ENCODE results near the gene CHURC1. TPM values are rescaled to one million over a fixed set of nuclear protein-coding genes. Genes with fewer than 3 reads are reported as not detected.

CHURC1 gene
- total RNA-seq, 1 experiment from 2014 or later = 52.4 TPM

DNA sequence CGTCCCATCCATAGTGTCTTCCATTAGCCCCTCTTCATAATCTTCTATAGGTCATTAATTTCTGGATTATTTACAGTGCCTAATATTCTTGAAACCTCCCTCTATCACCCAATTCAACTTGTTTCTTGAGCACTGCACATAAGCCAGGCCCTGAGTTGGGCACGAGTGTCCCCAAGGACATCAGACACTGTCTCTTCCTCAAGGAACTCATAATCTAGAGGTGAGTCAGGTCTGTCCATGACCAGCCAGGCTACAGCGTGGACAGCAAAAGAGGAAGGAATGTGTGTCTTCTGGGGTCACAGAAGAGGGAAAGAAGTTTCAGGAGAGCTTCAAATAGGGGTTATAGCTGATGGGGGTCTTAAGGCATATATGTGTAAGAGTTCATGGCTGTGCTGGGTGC is 47.1 kb upstream of the CHURC1 start (continued):
- TF ChIP-seq, protein P1, sequence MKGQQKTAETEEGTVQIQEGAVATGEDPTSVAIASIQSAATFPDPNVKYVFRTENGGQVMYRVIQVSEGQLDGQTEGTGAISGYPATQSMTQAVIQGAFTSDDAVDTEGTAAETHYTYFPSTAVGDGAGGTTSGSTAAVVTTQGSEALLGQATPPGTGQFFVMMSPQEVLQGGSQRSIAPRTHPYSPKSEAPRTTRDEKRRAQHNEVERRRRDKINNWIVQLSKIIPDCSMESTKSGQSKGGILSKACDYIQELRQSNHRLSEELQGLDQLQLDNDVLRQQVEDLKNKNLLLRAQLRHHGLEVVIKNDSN (CRISPR knock-in tag; IDR thresholded peaks at IDR 0.05) = no peak
- TF ChIP-seq ZNF121 (CRISPR knock-in tag; IDR thresholded peaks at IDR 0.05) (no peak), ZNF317 (CRISPR knock-in tag; IDR thresholded peaks at IDR 0.05; ENCODE audit: borderline replicate concordance, low read depth) (no peak), PRRX2 (CRISPR knock-in tag; IDR thresholded peaks at IDR 0.05) (no peak), ZNF423 (CRISPR knock-in tag; IDR thresholded peaks at IDR 0.05) (no peak), SMAD3 (CRISPR knock-in tag; IDR thresholded peaks at IDR 0.05; ENCODE audit: borderline replicate concordance) (no peak), TP53 (CRISPR knock-in tag; IDR thresholded peaks at IDR 0.05) (no peak), ZBTB21 (CRISPR knock-in tag; IDR thresholded peaks at IDR 0.05; ENCODE audit: borderline replicate concordance) (no peak)
- TF ChIP-seq, protein P2, sequence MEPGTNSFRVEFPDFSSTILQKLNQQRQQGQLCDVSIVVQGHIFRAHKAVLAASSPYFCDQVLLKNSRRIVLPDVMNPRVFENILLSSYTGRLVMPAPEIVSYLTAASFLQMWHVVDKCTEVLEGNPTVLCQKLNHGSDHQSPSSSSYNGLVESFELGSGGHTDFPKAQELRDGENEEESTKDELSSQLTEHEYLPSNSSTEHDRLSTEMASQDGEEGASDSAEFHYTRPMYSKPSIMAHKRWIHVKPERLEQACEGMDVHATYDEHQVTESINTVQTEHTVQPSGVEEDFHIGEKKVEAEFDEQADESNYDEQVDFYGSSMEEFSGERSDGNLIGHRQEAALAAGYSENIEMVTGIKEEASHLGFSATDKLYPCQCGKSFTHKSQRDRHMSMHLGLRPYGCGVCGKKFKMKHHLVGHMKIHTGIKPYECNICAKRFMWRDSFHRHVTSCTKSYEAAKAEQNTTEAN (CRISPR knock-in tag; IDR thresholded peaks at IDR 0.05) = no peak

DNA sequence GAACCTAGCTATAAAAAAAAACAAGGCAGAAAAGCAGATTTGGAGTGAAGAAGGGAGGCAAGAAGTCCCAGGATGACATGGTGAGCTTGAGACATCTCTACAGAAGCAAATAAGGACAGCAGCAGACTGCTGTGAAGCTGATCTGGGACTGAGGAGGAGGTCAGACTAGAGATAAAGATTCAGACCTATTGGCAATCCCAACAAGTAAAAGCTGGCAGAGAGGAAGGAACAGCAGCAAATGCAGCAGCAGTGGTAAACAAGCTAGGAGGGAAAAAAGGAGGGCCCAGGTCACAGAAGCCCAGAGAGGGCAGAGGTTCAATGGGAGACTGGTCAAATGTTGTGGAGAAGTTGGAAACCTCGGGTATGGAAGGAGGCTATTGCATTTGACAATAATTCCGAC is 45.9 kb upstream of the CHURC1 start:
- H3K4me1 Mint-ChIP-seq = peaks cover 15% of the 10 kb centered on the region
- H3K27me3 Mint-ChIP-seq (ENCODE audit: low read depth) = no peaks in the 10 kb centered on the region; the same call in 1 of the 2 replicates
- no peaks in the 10 kb centered on the region for H3K9me3 Mint-ChIP-seq
- H3K4me3 Mint-ChIP-seq = no peak overlapping the region
- POLR2A ChIA-PET = interaction anchor here (1.5 kb wide), 1 partner anchor 12 kb away, joined by 5 read pairs; no protein-coding TSS in a partner anchor
- ATAC-seq = no peak
- no peak for DNase-seq (ENCODE audit: low spot score)
- H3K27ac Mint-ChIP-seq = no peak overlapping the region
- CTCF ChIA-PET = interaction anchor here (0.7 to 2.1 kb wide), 4 partner anchors 10 to 728 kb away, joined by 5 to 13 read pairs (median 6); no protein-coding TSS in a partner anchor
- H3K36me3 Mint-ChIP-seq = no peaks in the 10 kb centered on the region
- TF ChIP-seq, protein P3, sequence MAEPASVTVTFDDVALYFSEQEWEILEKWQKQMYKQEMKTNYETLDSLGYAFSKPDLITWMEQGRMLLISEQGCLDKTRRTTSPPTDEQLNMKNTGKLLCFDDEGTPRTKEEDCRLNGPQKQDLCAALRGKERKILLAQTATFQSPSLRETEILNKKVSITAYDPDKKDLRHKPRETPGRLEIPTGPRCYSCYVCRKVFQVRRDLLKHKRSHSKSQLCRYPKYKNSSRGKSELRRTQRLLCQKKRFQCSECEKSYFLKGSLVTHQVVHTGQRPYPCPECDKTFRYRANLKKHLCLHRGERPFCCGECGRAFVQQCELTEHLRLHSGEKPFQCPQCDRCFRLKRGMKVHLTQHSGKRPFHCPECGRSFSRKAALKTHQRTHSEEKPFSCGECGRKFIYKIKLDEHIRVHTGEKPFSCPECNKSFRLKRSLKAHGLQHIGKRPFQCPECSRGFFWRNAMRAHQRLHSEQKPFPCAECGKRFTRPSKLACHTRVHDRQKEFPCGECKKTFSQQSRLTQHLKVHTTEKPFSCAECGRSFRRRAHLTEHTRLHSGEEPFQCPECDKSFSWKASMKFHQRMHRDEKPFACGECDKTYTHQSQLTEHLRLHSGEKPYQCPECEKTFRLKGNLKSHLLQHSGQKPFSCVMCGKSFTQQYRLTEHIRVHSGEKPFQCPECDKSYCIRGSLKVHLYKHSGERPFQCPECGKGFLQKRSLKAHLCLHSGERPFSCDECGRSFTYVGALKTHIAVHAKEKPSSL (CRISPR knock-in tag; conservative IDR thresholded peaks at IDR 0.05) = no peak
- no peak for TF ChIP-seq NR1H2 (CRISPR knock-in tag; IDR thresholded peaks at IDR 0.05)
- TF ChIP-seq TEAD4 (CRISPR knock-in tag; IDR thresholded peaks at IDR 0.05) = no peak
- no peak for TF ChIP-seq SMAD4 (CRISPR knock-in tag; IDR thresholded peaks at IDR 0.05)
- TF ChIP-seq, protein P4, sequence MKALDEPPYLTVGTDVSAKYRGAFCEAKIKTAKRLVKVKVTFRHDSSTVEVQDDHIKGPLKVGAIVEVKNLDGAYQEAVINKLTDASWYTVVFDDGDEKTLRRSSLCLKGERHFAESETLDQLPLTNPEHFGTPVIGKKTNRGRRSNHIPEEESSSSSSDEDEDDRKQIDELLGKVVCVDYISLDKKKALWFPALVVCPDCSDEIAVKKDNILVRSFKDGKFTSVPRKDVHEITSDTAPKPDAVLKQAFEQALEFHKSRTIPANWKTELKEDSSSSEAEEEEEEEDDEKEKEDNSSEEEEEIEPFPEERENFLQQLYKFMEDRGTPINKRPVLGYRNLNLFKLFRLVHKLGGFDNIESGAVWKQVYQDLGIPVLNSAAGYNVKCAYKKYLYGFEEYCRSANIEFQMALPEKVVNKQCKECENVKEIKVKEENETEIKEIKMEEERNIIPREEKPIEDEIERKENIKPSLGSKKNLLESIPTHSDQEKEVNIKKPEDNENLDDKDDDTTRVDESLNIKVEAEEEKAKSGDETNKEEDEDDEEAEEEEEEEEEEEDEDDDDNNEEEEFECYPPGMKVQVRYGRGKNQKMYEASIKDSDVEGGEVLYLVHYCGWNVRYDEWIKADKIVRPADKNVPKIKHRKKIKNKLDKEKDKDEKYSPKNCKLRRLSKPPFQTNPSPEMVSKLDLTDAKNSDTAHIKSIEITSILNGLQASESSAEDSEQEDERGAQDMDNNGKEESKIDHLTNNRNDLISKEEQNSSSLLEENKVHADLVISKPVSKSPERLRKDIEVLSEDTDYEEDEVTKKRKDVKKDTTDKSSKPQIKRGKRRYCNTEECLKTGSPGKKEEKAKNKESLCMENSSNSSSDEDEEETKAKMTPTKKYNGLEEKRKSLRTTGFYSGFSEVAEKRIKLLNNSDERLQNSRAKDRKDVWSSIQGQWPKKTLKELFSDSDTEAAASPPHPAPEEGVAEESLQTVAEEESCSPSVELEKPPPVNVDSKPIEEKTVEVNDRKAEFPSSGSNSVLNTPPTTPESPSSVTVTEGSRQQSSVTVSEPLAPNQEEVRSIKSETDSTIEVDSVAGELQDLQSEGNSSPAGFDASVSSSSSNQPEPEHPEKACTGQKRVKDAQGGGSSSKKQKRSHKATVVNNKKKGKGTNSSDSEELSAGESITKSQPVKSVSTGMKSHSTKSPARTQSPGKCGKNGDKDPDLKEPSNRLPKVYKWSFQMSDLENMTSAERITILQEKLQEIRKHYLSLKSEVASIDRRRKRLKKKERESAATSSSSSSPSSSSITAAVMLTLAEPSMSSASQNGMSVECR (CRISPR knock-in tag; IDR thresholded peaks at IDR 0.05; ENCODE audit: borderline replicate concordance) = no peak
- TF ChIP-seq, protein P5, sequence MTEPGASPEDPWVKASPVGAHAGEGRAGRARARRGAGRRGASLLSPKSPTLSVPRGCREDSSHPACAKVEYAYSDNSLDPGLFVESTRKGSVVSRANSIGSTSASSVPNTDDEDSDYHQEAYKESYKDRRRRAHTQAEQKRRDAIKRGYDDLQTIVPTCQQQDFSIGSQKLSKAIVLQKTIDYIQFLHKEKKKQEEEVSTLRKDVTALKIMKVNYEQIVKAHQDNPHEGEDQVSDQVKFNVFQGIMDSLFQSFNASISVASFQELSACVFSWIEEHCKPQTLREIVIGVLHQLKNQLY (CRISPR knock-in tag; IDR thresholded peaks at IDR 0.05) = no peak
- TF ChIP-seq, protein P6, sequence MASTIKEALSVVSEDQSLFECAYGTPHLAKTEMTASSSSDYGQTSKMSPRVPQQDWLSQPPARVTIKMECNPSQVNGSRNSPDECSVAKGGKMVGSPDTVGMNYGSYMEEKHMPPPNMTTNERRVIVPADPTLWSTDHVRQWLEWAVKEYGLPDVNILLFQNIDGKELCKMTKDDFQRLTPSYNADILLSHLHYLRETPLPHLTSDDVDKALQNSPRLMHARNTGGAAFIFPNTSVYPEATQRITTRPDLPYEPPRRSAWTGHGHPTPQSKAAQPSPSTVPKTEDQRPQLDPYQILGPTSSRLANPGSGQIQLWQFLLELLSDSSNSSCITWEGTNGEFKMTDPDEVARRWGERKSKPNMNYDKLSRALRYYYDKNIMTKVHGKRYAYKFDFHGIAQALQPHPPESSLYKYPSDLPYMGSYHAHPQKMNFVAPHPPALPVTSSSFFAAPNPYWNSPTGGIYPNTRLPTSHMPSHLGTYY (CRISPR knock-in tag; IDR thresholded peaks at IDR 0.05) = no peak
- no peak for TF ChIP-seq SOX15 (CRISPR knock-in tag; IDR thresholded peaks at IDR 0.05)
- TF ChIP-seq CREM (CRISPR knock-in tag; IDR thresholded peaks at IDR 0.05) = no peak
- TF ChIP-seq SMAD3 (CRISPR knock-in tag; IDR thresholded peaks at IDR 0.05; ENCODE audit: borderline replicate concordance) = no peak
- TF ChIP-seq, protein P7, sequence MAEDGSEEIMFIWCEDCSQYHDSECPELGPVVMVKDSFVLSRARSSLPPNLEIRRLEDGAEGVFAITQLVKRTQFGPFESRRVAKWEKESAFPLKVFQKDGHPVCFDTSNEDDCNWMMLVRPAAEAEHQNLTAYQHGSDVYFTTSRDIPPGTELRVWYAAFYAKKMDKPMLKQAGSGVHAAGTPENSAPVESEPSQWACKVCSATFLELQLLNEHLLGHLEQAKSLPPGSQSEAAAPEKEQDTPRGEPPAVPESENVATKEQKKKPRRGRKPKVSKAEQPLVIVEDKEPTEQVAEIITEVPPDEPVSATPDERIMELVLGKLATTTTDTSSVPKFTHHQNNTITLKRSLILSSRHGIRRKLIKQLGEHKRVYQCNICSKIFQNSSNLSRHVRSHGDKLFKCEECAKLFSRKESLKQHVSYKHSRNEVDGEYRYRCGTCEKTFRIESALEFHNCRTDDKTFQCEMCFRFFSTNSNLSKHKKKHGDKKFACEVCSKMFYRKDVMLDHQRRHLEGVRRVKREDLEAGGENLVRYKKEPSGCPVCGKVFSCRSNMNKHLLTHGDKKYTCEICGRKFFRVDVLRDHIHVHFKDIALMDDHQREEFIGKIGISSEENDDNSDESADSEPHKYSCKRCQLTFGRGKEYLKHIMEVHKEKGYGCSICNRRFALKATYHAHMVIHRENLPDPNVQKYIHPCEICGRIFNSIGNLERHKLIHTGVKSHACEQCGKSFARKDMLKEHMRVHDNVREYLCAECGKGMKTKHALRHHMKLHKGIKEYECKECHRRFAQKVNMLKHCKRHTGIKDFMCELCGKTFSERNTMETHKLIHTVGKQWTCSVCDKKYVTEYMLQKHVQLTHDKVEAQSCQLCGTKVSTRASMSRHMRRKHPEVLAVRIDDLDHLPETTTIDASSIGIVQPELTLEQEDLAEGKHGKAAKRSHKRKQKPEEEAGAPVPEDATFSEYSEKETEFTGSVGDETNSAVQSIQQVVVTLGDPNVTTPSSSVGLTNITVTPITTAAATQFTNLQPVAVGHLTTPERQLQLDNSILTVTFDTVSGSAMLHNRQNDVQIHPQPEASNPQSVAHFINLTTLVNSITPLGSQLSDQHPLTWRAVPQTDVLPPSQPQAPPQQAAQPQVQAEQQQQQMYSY (CRISPR knock-in tag; IDR thresholded peaks at IDR 0.05) = no peak
- no peak for TF ChIP-seq GRHL2 (CRISPR knock-in tag; IDR thresholded peaks at IDR 0.05; ENCODE audit: insufficient replicate concordance, severe bottlenecking)
